Stomach (tissue), 9 donors: ENCODE data around the gene CYFIP1. TPM values are rescaled to one million over a fixed set of nuclear protein-coding genes. Genes with fewer than 3 reads are reported as not detected.

ENCODE experiments used
- DNase-seq, 2 donors: peaks; one replicate each; pipeline versions ENCODE4 v3.0.0 to v3.0.0-alpha.2; 2013 to 2019
- H3K27ac ChIP-seq, 5 donors: fragments of 200-600 bp in 4 of 5; sonication (generic) in 4 of 5; one replicate each; pipeline ENCODE4 v1.5.1; 2013 to 2019; ENCODE audit warnings: mild to moderate bottlenecking in 1 of 5, moderate library complexity in 1 of 5
- H3K27me3 ChIP-seq, 3 donors: fragments of 200-600 bp; sonication (generic); one replicate each; pipeline ENCODE4 v1.5.1; 2017 to 2019; ENCODE audit warnings: mixed run types in 1 of 3
- H3K36me3 ChIP-seq, 4 donors: fragments of 200-600 bp; sonication (generic); 1 replicate in 3 of 4; 2 replicates in 1 of 4; pipeline ENCODE4 v1.5.1; 2016 to 2019
- H3K4me1 ChIP-seq, 4 donors: fragments of 200-600 bp; sonication (generic); one replicate each; pipeline ENCODE4 v1.5.1; 2016 to 2019
- H3K4me3 ChIP-seq, 4 donors: fragments of 200-600 bp; sonication (generic) in 3 of 4; one replicate each; pipeline ENCODE4 v1.5.1; 2016 to 2019; ENCODE audit warnings: mild to moderate bottlenecking in 1 of 4
- H3K9me3 ChIP-seq, 4 donors: fragments of 200-600 bp; sonication (generic); one replicate each; pipeline ENCODE4 v1.5.1; 2016 to 2019
- CTCF ChIP-seq, 7 experiments: fragments of 450-650 bp in 4 of 7; fragments of 200-600 bp in 3 of 7; sonication (generic) in 3 of 7; IDR thresholded peaks; one replicate each; pipeline ENCODE4 v1.5.1; 2016 to 2019; ENCODE audit warnings: antibody characterized with exemption in 7 of 7, control low read depth in 2 of 7, mild to moderate bottlenecking in 1 of 7
- EP300 ChIP-seq: sonication (generic); formaldehyde crosslinking; IDR thresholded peaks from one replicate; pipeline ENCODE4 v1.6.1; 2017; ENCODE audit warnings: antibody characterized with exemption
- POLR2A ChIP-seq, 4 donors: fragments of 450-650 bp; IDR thresholded peaks; one replicate each; pipeline ENCODE4 v1.6.1; 2016; ENCODE audit warnings: antibody characterized with exemption in 4 of 4, control low read depth in 2 of 4, mild to moderate bottlenecking in 1 of 4, moderate library complexity in 1 of 4
- POLR2AphosphoS5 ChIP-seq, 3 donors: sonication (generic); formaldehyde crosslinking; IDR thresholded peaks; one replicate each; pipeline ENCODE4 v1.6.1; 2016; ENCODE audit warnings: antibody characterized with exemption in 3 of 3
- WGBS, 5 donors: extraction: QIAGEN DNeasy Blood & Tissue Kit in 3 of 5; methylation state at CpG; one replicate each; pipeline versions ENCODE4 v1.1.5 to v1.1.7; 2013 to 2018; 5-methylcytosine and 5-hydroxymethylcytosine counted together
- intact Hi-C: fragments of 100-400 bp; cut with DNase I; formaldehyde crosslinking; loops from one replicate; pipeline ENCODE4 v1.15.1; 2023; ENCODE audit warnings: low total_unique reads
- polyA plus RNA-seq, 3 donors: library from polyadenylated mRNA; stranded (reverse); fragments of 200-250 nt; gene quantifications; one replicate each; pipeline ENCODE4 v1.2.3, GENCODE V29; 2013
- total RNA-seq, 5 donors: library from RNA; depleted of rRNA; stranded (reverse); fragments of >200 nt; gene quantifications; one replicate each; pipeline versions ENCODE4 v1.1.0 to v1.2.3, GENCODE V29; 2014 to 2016
- donor health status: healthy with polysubstance abuse.
- donor health status: Bipolar disorder and iron deficiency.
- donor health status: healthy.

The CYFIP1 gene
- total and polyA plus RNA-seq, 8 donors, result 21.8 to 214 (median 61.6) TPM

- H3K27me3 ChIP-seq, result no peaks in the 10 kb centered on the region
- H3K9me3 ChIP-seq, result peaks cover 0 to 8% (median 0%) of the 10 kb centered on the region in 4 donors
- H3K36me3 ChIP-seq, result peaks cover 66 to 100% (median 99%) of the 10 kb centered on the region in 4 donors
- no peak overlapping the region for H3K27ac ChIP-seq
- no peak overlapping the region for H3K4me3 ChIP-seq
- peaks cover 0 to 4% (median 0%) of the 10 kb centered on the region in 4 donors for H3K4me1 ChIP-seq
- no peak for TF ChIP-seq CTCF (IDR thresholded peaks at IDR 0.05)
- intact Hi-C loops, result no loop called here
- 82 to 90% (median 86%) methylated on average over 16 to 17 of the region's 17 CpGs for WGBS, 5 donors
- no peak for DNase-seq
Observed at GRCh38 chr15:22872936-22873701, 107.0 kb downstream of the CYFIP1 start.

- Histone ChIP-seq H3K27ac (no peak overlapping the region), H3K36me3 (peaks cover 70 to 100% (median 99%) of the 10 kb centered on the region in 4 donors), H3K9me3 (no peaks in the 10 kb centered on the region), H3K4me3 (no peak overlapping the region), H3K4me1 (peaks cover 0 to 4% (median 0%) of the 10 kb centered on the region in 4 donors), H3K27me3 (no peaks in the 10 kb centered on the region)
- no peak for TF ChIP-seq CTCF (IDR thresholded peaks at IDR 0.05)
- TF ChIP-seq POLR2AphosphoS5 (IDR thresholded peaks at IDR 0.05), result no peak
- no peak for TF ChIP-seq POLR2A (IDR thresholded peaks at IDR 0.05)
- no peak for TF ChIP-seq EP300
- 88 to 98% (median 95%) methylated on average over 6 of the region's 6 CpGs for WGBS, 5 donors
- intact Hi-C loops, result no loop called here
- DNase-seq, result no peak
Observed at GRCh38 chr15:22871481-22872086, 108.6 kb downstream of the CYFIP1 start.

- Histone ChIP-seq H3K36me3 (peaks cover 70 to 100% (median 99%) of the 10 kb centered on the region in 4 donors), H3K27me3 (no peaks in the 10 kb centered on the region), H3K4me1 (peaks cover 0 to 4% (median 0%) of the 10 kb centered on the region in 4 donors), H3K4me3 (no peak overlapping the region), H3K27ac (no peak overlapping the region), H3K9me3 (no peaks in the 10 kb centered on the region)
- TF ChIP-seq POLR2A (IDR thresholded peaks at IDR 0.05) (no peak), CTCF (IDR thresholded peaks at IDR 0.05) (no peak), EP300 (no peak), POLR2AphosphoS5 (IDR thresholded peaks at IDR 0.05) (no peak)
- DNase-seq, result no peak
- intact Hi-C loops, result no loop called here
- WGBS, 5 donors, result 97 to 98% (median 97%) methylated on average over 11 of the region's 11 CpGs
Observed at GRCh38 chr15:22870865-22871264, 109.3 kb downstream of the CYFIP1 start.

- Histone ChIP-seq H3K36me3 (peaks cover 68 to 100% (median 99%) of the 10 kb centered on the region in 4 donors), H3K27ac (no peak overlapping the region), H3K27me3 (no peaks in the 10 kb centered on the region), H3K4me1 (peaks cover 0 to 4% (median 0%) of the 10 kb centered on the region in 4 donors), H3K9me3 (no peaks in the 10 kb centered on the region), H3K4me3 (no peak overlapping the region)
- DNase-seq, result no peak
- TF ChIP-seq POLR2A (IDR thresholded peaks at IDR 0.05) (no peak), CTCF (IDR thresholded peaks at IDR 0.05) (no peak), EP300 (no peak), POLR2AphosphoS5 (IDR thresholded peaks at IDR 0.05) (no peak)
- 95 to 99% (median 97%) methylated on average over 12 of the region's 12 CpGs for WGBS, 5 donors
- intact Hi-C loops, result no loop called here
Observed at GRCh38 chr15:22869856-22870255, 110.3 kb downstream of the CYFIP1 start.
